PFSK-1 (cell line): Measurements from ENCODE around the gene EHD3.

Experiments used
- FOXP2 ChIP-seq: optimal IDR thresholded peaks from 2 replicates; pipeline ENCODE3; 2011; ENCODE audit warnings: borderline replicate concordance, control low read depth, inconsistent platforms; ENCODE audit not compliant: insufficient read depth; ENCODE audit errors: extremely low read length, extremely low read depth
- POLR2AphosphoS5 ChIP-seq: IDR thresholded peaks from 2 replicates; pipeline ENCODE4 v1.6.1; 2012; ENCODE audit warnings: low read depth, mild to moderate bottlenecking, control low read depth, low read length, moderate library complexity
- SIN3A ChIP-seq: IDR thresholded peaks from 2 replicates; pipeline ENCODE4 v1.6.1; 2012; ENCODE audit warnings: mild to moderate bottlenecking, low read length, moderate library complexity, borderline replicate concordance; ENCODE audit not compliant: insufficient read depth
- TAF1 ChIP-seq: IDR thresholded peaks from 2 replicates; pipeline ENCODE4 v1.6.1; 2012; ENCODE audit warnings: low read length, control low read depth, borderline replicate concordance; ENCODE audit not compliant: insufficient read depth
- TF ChIP-seq, protein P1 (sequence below), 2 experiments: IDR thresholded peaks; 2 replicates each; pipeline versions ENCODE4 v1.6.1 to v1.8.0; 2011 to 2012; ENCODE audit warnings: low read depth in 2 of 2, low read length in 2 of 2, control low read depth in 1 of 2, inconsistent platforms in 1 of 2, mild to moderate bottlenecking in 1 of 2, moderate library complexity in 1 of 2; ENCODE audit not compliant: insufficient read depth in 1 of 2

The EHD3 gene

DNA sequence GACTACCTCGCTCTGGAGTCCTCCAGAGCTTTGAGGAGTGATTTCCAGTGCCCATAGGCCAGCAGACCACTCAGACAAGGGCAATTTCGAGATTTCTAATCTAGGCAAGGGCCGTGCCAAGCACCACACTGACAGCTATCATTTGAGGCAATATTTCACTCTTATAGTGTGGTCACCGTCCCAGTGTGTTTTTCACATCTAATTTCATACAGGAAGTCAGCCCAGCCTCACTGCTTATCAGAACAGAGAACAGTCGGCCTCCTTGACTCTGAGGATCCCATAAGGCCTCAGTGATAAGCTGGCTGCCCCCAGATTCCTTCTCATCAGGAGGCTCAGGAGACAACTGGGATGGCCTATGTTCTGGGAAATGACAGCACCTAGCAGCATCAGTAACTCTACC, 17.2 kb upstream of the EHD3 start:
- TF ChIP-seq, protein P1, sequence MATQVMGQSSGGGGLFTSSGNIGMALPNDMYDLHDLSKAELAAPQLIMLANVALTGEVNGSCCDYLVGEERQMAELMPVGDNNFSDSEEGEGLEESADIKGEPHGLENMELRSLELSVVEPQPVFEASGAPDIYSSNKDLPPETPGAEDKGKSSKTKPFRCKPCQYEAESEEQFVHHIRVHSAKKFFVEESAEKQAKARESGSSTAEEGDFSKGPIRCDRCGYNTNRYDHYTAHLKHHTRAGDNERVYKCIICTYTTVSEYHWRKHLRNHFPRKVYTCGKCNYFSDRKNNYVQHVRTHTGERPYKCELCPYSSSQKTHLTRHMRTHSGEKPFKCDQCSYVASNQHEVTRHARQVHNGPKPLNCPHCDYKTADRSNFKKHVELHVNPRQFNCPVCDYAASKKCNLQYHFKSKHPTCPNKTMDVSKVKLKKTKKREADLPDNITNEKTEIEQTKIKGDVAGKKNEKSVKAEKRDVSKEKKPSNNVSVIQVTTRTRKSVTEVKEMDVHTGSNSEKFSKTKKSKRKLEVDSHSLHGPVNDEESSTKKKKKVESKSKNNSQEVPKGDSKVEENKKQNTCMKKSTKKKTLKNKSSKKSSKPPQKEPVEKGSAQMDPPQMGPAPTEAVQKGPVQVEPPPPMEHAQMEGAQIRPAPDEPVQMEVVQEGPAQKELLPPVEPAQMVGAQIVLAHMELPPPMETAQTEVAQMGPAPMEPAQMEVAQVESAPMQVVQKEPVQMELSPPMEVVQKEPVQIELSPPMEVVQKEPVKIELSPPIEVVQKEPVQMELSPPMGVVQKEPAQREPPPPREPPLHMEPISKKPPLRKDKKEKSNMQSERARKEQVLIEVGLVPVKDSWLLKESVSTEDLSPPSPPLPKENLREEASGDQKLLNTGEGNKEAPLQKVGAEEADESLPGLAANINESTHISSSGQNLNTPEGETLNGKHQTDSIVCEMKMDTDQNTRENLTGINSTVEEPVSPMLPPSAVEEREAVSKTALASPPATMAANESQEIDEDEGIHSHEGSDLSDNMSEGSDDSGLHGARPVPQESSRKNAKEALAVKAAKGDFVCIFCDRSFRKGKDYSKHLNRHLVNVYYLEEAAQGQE (IDR thresholded peaks at IDR 0.05; ENCODE audit: insufficient read depth in 1 of 2, low read depth in 2 of 2, low read length in 2 of 2): no peak
- TF ChIP-seq FOXP2: no peak

DNA sequence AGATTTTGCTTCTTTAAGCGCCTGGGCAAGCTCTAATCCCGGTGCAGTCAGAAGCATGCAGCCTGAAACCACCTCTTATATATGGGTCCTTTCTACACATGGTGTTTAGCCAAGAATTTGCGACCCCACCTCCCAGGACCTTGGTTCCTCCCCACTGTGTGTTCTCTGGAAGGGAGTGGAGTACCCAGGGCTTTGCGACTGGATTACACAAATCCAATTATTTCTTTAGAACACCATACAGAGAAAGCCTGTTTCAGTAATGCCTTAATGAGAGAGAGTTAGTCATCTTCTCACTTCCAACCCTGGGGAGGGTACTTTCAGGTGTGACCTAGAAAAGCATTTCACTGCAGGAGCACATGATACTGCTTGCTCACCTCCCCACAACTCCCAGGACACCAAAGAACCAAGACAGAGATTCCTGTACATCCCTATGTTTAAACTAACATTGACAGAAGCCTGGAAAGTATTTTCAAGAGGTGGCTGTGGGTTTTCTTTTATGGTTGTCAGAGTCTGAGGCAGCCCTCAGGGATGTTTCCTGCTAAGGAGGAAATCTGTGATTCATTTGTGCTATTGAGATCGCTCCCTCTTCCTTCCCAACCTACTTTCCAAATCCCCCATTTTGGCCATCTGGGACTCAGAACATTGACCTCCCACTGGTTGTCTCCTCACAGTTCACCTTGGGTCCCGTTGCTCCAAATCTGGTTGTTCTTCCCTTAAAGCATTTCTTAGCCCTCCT, 16.3 kb upstream of the EHD3 start, which contains the start of gene CAPN14:
CAPN14 (minus strand) TSS at position 51 of the 736 bp plus-strand sequence. CDS start 12,068 bp downstream, outside the sequence.
- TF ChIP-seq TAF1: no peak

DNA sequence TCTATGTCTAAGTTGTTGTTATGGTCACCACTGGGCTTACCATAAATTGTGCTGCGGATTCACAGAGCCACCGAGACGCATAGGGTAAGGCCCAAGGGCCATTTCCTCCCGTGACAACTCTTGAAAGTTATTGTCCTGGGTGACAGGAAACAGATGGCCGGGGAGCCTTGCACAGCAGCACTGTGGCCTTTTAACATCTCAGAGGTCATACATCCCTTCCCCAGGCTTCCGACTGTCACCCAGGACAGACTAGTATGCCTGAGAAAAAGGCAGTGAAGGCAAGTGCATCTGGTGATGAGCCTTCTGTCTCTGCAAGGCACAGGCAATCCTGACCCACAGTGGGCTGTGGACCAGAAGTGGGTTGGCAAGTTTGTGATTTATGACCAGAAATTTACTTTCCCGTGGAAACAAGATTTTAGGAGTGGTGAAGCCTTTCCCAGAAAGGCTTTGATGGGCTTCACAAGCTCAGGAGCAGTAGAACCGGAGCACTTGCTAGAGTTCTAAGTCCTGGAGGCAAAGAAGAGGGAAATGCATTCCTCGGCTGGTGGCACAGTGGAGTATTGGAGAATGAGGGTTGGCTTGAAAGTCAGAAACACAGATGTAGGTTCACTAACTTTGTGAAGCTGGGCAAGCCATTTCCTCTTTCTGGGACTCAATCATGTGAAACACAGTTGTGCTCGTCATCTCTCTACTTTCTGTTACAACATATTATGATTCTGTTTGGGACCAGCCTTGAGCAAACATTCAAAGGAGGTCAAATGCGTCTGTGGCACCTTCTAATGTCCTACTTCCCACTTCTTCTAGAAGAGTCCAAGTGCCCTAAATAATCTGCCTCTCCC, 14.6 kb upstream of the EHD3 start:
- TF ChIP-seq SIN3A: no peak
- no peak for TF ChIP-seq FOXP2
- no peak for TF ChIP-seq POLR2AphosphoS5
- TF ChIP-seq, protein P1 (IDR thresholded peaks at IDR 0.05; ENCODE audit: insufficient read depth in 1 of 2, low read depth in 2 of 2, low read length in 2 of 2): no peak
- no peak for TF ChIP-seq TAF1

DNA sequence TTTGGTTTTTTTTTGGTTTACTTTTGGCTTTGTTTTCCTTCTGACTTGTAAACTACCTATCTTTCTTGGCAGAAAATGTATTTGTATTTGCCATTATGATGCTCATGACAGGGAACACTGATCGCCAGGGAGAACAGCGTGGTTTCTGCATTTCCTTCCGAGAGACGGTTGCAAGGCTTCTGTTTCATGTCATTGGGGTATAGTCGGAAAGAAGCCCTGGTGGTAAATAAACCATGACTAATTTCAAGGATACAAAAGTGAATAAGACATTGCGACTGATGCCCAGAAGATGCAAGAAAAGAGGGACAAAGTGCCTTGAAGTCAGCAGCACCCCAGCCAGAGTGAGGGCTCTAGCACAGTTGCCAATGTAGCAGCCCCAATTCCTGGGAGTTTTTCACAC, 12.4 kb upstream of the EHD3 start:
- no peak for TF ChIP-seq TAF1

DNA sequence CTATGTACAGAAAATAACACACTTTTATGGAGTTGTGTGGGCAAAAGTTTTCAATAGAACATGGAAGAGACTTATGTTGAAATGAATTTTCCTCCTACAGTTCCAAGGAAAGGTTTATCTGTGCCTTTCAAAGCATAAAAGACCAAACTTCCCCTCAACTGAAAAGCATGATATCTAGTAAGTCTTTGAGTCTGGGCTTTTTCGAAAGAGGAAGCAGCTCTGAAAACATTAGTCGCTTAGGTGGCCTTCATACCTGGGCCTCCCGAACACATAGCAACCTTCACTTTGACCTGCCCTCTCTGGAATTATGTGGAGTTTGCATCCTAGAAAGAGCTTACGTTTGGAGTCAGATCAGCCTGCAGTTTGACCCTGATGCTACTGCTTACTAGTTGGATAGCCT, 11.9 kb upstream of the EHD3 start:
- TF ChIP-seq POLR2AphosphoS5 (no peak), SIN3A (no peak), FOXP2 (no peak), TAF1 (no peak)
- TF ChIP-seq, protein P1 (IDR thresholded peaks at IDR 0.05; ENCODE audit: insufficient read depth in 1 of 2, low read depth in 2 of 2, low read length in 2 of 2): no peak

DNA sequence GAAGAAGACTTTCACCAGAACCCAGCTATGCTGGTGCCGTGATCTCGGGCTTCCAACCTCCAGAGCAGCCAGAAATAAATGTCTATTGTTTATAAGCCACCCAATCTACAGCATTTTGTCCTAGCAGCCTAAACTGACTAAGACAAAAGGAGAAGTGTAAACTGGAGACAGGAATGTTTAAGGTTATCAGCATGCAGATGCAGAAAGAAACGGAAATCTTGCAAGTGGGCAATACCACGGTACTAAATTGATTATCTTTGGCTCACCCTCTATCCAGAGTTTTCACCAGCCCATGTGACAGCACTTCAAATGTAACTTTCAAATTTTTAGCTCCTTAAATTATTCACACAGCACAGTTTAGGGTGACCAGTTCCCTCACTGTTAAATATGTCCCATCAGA, 10.9 kb upstream of the EHD3 start:
- no peak for TF ChIP-seq TAF1
- no peak for TF ChIP-seq SIN3A
- TF ChIP-seq FOXP2: no peak
- no peak for TF ChIP-seq POLR2AphosphoS5
- TF ChIP-seq, protein P1 (IDR thresholded peaks at IDR 0.05; ENCODE audit: insufficient read depth in 1 of 2, low read depth in 2 of 2, low read length in 2 of 2): no peak
